WTC11 (cell line): ENCODE data around the gene CCBE1. TPM values are rescaled to one million over a fixed set of nuclear protein-coding genes. Genes with fewer than 3 reads are reported as not detected.

ENCODE experiments used
- ATAC-seq: fragments of 200-7000 bp; cut with Tn5 transposase; 2 replicates; pipeline ENCODE4 v1.10.0; 2021; ENCODE audit warnings: mild to moderate bottlenecking, moderate library complexity
- CTCF ChIA-PET: fragments of 300-600 bp; sonication (Branson Sonifier 250); formaldehyde crosslinking; loops from one replicate; lab custom pipeline; 2021; ENCODE audit warnings: antibody characterized with exemption; lab: Charles Lee
- POLR2A ChIA-PET: fragments of 350-600 bp; sonication (Branson Sonifier 250); formaldehyde crosslinking; loops from one replicate; lab custom pipeline; 2021; ENCODE audit warnings: antibody characterized with exemption; lab: Charles Lee
- DNase-seq: peaks from one replicate; pipeline ENCODE4 v3.0.0; 2021; ENCODE audit warnings: low spot score
- H3K27ac Mint-ChIP-seq: 2 replicates; pipeline ENCODE4 v1.8.0; 2021; ENCODE audit warnings: mixed read lengths
- H3K27me3 Mint-ChIP-seq: 2 replicates; pipeline ENCODE4 v1.8.0; 2021; ENCODE audit warnings: low read depth, mild to moderate bottlenecking, moderate library complexity, mixed read lengths
- H3K36me3 Mint-ChIP-seq: 2 replicates; pipeline ENCODE4 v1.8.0; 2021; ENCODE audit warnings: mixed read lengths
- H3K4me1 Mint-ChIP-seq: 2 replicates; pipeline ENCODE4 v1.8.0; 2022; ENCODE audit warnings: mixed read lengths
- H3K4me3 Mint-ChIP-seq: 2 replicates; pipeline ENCODE4 v1.8.0; 2021; ENCODE audit warnings: mild to moderate bottlenecking, moderate library complexity, mixed read lengths
- H3K9me3 Mint-ChIP-seq: 2 replicates; pipeline ENCODE4 v1.8.0; 2021; ENCODE audit warnings: mixed read lengths
- ATF6 ChIP-seq: sonication (generic); formaldehyde crosslinking; IDR thresholded peaks from 2 replicates; pipeline ENCODE4 v1.8.1; 2023; ENCODE audit warnings: mild to moderate bottlenecking, missing genetic modification reagents
- CDX4 ChIP-seq: fragments of 250-450 bp; sonication (Bioruptor Pico); IDR thresholded peaks from 2 replicates; pipeline ENCODE4 v1.9.0; 2021; ENCODE audit warnings: moderate library complexity, mild to moderate bottlenecking, inconsistent platforms, borderline replicate concordance
- CREM ChIP-seq: sonication (generic); formaldehyde crosslinking; IDR thresholded peaks from 2 replicates; pipeline ENCODE4 v1.8.1; 2022; ENCODE audit warnings: mild to moderate bottlenecking, missing genetic modification reagents, moderate library complexity
- E2F1 ChIP-seq: sonication (generic); formaldehyde crosslinking; IDR thresholded peaks from 2 replicates; pipeline ENCODE4 v1.8.0; 2022; ENCODE audit warnings: mild to moderate bottlenecking, missing genetic modification reagents
- ELF4 ChIP-seq: sonication (generic); formaldehyde crosslinking; IDR thresholded peaks from 2 replicates; pipeline ENCODE4 v1.8.1; 2022; ENCODE audit warnings: low read depth, mild to moderate bottlenecking, moderate library complexity, missing genetic modification reagents
- HMGXB4 ChIP-seq: sonication (generic); formaldehyde crosslinking; IDR thresholded peaks from 2 replicates; pipeline ENCODE4 v1.8.1; 2023; ENCODE audit warnings: mild to moderate bottlenecking, moderate library complexity, missing genetic modification reagents
- MAX ChIP-seq: sonication (generic); formaldehyde crosslinking; IDR thresholded peaks from 2 replicates; pipeline ENCODE4 v1.8.0; 2022; ENCODE audit warnings: mild to moderate bottlenecking, missing genetic modification reagents
- MXD4 ChIP-seq: fragments of 250-450 bp; sonication (Bioruptor Pico); IDR thresholded peaks from 2 replicates; pipeline ENCODE4 v1.8.0; 2021; ENCODE audit warnings: mild to moderate bottlenecking, moderate library complexity, borderline replicate concordance
- NFYB ChIP-seq: sonication (generic); formaldehyde crosslinking; conservative IDR thresholded peaks from 2 replicates; pipeline ENCODE4 v1.8.0; 2022; ENCODE audit warnings: low read depth, missing genetic modification reagents
- NR1H2 ChIP-seq: sonication (generic); formaldehyde crosslinking; IDR thresholded peaks from 2 replicates; pipeline ENCODE4 v1.9.0; 2021; ENCODE audit warnings: mild to moderate bottlenecking, moderate library complexity, missing genetic modification reagents
- PREB ChIP-seq: sonication (generic); formaldehyde crosslinking; IDR thresholded peaks from 2 replicates; pipeline ENCODE4 v1.8.1; 2022; ENCODE audit warnings: mild to moderate bottlenecking, missing genetic modification reagents, moderate library complexity, borderline replicate concordance
- PRRX2 ChIP-seq: fragments of 250-450 bp; sonication (Bioruptor Pico); IDR thresholded peaks from 2 replicates; pipeline ENCODE4 v1.8.0; 2021; ENCODE audit warnings: mild to moderate bottlenecking
- SMAD4 ChIP-seq: sonication (generic); formaldehyde crosslinking; IDR thresholded peaks from 2 replicates; pipeline ENCODE4 v1.8.0; 2022; ENCODE audit warnings: mild to moderate bottlenecking, missing genetic modification reagents
- SP1 ChIP-seq: sonication (generic); formaldehyde crosslinking; conservative IDR thresholded peaks from 2 replicates; pipeline ENCODE4 v1.8.1; 2022; ENCODE audit warnings: missing genetic modification reagents
- TEAD4 ChIP-seq: sonication (generic); formaldehyde crosslinking; IDR thresholded peaks from 2 replicates; pipeline ENCODE4 v1.8.0; 2022; ENCODE audit warnings: mild to moderate bottlenecking, missing genetic modification reagents
- ZBTB43 ChIP-seq: sonication (generic); formaldehyde crosslinking; IDR thresholded peaks from 2 replicates; pipeline ENCODE4 v1.8.1; 2023; ENCODE audit warnings: mild to moderate bottlenecking, missing genetic modification reagents
- ZNF263 ChIP-seq: sonication (generic); formaldehyde crosslinking; IDR thresholded peaks from 2 replicates; pipeline ENCODE4 v1.8.1; 2022; ENCODE audit warnings: low read depth, mild to moderate bottlenecking, moderate library complexity, missing genetic modification reagents
- ZNF396 ChIP-seq: fragments of 250-450 bp; sonication (Bioruptor Pico); IDR thresholded peaks from 2 replicates; pipeline ENCODE4 v1.8.0; 2021; ENCODE audit warnings: mild to moderate bottlenecking, moderate library complexity, borderline replicate concordance
- total RNA-seq: library from RNA; stranded (reverse); gene quantifications from 3 replicates; pipeline ENCODE4 v1.2.3, GENCODE V29; 2021

Gene CCBE1
- total RNA-seq, 1 experiment from 2014 or later: 9.7 TPM

GRCh38 chr18:59547581-59548182 is 149.5 kb downstream of the CCBE1 start:
- Mint-ChIP-seq H3K4me3 (peak overlapping the region; percentile 25), H3K36me3 (no peaks in the 10 kb centered on the region), H3K4me1 (peaks cover 21% of the 10 kb centered on the region), H3K9me3 (no peaks in the 10 kb centered on the region), H3K27ac (peak overlapping the region; percentile 58; the same call in 1 of the 2 replicates), H3K27me3 (no peaks in the 10 kb centered on the region)
- TF ChIP-seq HMGXB4 (CRISPR knock-in tag): no peak
- TF ChIP-seq MXD4: no peak
- no peak for TF ChIP-seq ATF6
- no peak for TF ChIP-seq CDX4 (CRISPR knock-in tag)
- no peak for TF ChIP-seq NFYB
- no peak for TF ChIP-seq E2F1 (CRISPR knock-in tag)
- no peak for TF ChIP-seq SP1 (CRISPR knock-in tag)
- TF ChIP-seq PREB: no peak
- no peak for TF ChIP-seq TEAD4 (CRISPR knock-in tag)
- TF ChIP-seq ZBTB43: no peak
- no peak for TF ChIP-seq SMAD4 (CRISPR knock-in tag)
- no peak for TF ChIP-seq NR1H2 (CRISPR knock-in tag)
- no peak for TF ChIP-seq ZNF263 (CRISPR knock-in tag)
- TF ChIP-seq CREM (CRISPR knock-in tag): no peak
- no peak for TF ChIP-seq PRRX2 (CRISPR knock-in tag)
- TF ChIP-seq ELF4 (CRISPR knock-in tag): no peak
- TF ChIP-seq MAX (CRISPR knock-in tag): no peak
- TF ChIP-seq ZNF396 (CRISPR knock-in tag): no peak
- POLR2A ChIA-PET: no interaction called here
- CTCF ChIA-PET: interaction anchor here (1.0 to 1.2 kb wide), 3 partner anchors 84 to 276 kb away, joined by 3 to 4 read pairs (median 3); partner anchors contain the start of gene CCBE1
- ATAC-seq (peak; percentile 96), DNase-seq (peak; percentile 23)
